Measurements from ENCODE around the gene SAG.

- no peak for TF ChIP-seq CTCF (IDR thresholded peaks at IDR 0.05)
- no peak for TF ChIP-seq POLR2AphosphoS5 (IDR thresholded peaks at IDR 0.05; ENCODE audit: low read depth, low read length)
- TF ChIP-seq REST (IDR thresholded peaks at IDR 0.05; ENCODE audit: insufficient read depth in 1 of 2, low read depth in 2 of 2, low read length in 1 of 2) = no peak
- TF ChIP-seq SIN3A (IDR thresholded peaks at IDR 0.05; ENCODE audit: borderline replicate concordance, insufficient read depth, low read depth, low read length) = no peak
Measured at GRCh38 chr2:233352141-233352842, 44.7 kb downstream of the SAG start.

All from Panc1 (cell line).